WI38 (cell line): Measurements from ENCODE around the gene GLI2.

ENCODE experiments used
- H3K4me3 ChIP-seq: 2 replicates; pipeline ENCODE4 v1.5.1; 2011; ENCODE audit warnings: low read depth, mild to moderate bottlenecking, control low read depth, low read length
- TF ChIP-seq, protein P1 (sequence below): IDR thresholded peaks from 2 replicates; pipeline ENCODE4 v1.5.1; 2012; ENCODE audit warnings: low read depth, mild to moderate bottlenecking, control low read depth, low read length

GLI2 gene

DNA sequence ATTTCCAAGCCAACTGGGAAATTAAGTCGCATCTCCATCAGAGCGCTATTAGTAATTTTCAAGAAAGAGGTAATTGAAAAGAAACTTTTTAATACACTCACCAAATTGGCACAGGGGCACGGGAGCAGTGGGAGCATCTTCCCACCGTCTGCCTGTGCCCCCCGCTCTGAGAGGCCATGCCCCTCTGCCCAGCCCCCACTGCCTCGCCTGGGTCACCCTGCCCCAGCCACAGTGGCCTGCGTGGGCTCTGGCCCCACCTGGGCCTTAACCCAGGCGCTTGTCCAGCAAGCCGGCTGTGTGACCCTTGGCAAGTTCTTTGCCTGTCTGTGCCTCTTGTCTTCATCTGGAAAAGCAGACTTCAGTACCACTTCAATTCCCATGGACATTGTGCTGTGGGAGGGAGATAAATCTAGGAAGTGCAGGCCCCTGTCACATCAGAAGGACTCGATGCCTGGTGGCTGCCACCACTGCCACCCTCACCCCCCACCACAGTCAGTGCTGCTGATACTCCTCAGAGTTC is 31.9 kb downstream of the GLI2 start:
- no peak overlapping the region for H3K4me3 ChIP-seq
- TF ChIP-seq, protein P1, sequence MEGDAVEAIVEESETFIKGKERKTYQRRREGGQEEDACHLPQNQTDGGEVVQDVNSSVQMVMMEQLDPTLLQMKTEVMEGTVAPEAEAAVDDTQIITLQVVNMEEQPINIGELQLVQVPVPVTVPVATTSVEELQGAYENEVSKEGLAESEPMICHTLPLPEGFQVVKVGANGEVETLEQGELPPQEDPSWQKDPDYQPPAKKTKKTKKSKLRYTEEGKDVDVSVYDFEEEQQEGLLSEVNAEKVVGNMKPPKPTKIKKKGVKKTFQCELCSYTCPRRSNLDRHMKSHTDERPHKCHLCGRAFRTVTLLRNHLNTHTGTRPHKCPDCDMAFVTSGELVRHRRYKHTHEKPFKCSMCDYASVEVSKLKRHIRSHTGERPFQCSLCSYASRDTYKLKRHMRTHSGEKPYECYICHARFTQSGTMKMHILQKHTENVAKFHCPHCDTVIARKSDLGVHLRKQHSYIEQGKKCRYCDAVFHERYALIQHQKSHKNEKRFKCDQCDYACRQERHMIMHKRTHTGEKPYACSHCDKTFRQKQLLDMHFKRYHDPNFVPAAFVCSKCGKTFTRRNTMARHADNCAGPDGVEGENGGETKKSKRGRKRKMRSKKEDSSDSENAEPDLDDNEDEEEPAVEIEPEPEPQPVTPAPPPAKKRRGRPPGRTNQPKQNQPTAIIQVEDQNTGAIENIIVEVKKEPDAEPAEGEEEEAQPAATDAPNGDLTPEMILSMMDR = no peak

DNA sequence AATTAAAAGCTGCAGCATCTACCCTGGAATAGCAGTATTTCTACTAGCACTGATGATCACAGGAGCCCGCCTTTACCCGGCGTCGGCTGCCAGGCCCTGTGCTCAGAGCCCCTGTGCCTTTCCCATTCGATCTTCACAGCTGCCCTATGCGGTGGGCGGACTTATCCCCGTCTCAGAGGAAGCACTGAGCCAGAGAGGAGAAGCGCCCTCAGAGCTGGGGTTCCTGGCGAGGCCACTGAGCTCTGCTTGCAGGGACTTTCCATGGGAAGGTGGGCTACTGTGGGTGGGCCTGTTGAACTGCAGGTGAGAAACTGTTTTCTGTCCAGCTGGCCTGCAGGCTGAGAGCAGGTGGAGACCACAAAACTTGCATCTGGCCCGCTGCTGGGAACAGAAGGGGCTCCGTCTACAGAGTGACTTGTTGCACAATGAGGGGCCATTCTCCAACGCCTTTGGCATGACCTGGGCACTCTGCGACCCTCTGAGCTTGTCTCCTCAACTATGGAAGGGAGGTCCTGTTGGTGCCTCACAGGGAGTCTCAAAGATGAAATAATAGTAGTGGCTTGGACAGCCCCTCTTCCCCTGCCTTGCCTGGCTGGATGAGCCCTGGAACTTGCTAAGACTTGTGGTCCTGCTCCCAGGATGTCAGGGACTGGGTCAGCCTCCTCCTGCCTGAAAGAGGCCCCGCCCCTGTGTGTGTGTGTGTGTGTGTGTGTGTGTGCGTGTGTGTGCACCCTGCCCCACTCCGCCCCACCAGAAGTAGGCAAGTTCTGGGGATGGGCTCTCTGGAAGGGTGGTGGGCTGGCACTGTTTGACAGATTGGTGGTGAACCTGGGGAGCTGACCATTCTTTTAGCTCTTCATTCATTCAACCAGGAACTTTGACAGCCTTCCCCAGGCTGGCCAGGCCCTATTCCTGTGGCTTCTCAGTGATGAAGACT is 32.7 kb downstream of the GLI2 start:
- TF ChIP-seq, protein P1 = no peak
- H3K4me3 ChIP-seq = no peak overlapping the region

DNA sequence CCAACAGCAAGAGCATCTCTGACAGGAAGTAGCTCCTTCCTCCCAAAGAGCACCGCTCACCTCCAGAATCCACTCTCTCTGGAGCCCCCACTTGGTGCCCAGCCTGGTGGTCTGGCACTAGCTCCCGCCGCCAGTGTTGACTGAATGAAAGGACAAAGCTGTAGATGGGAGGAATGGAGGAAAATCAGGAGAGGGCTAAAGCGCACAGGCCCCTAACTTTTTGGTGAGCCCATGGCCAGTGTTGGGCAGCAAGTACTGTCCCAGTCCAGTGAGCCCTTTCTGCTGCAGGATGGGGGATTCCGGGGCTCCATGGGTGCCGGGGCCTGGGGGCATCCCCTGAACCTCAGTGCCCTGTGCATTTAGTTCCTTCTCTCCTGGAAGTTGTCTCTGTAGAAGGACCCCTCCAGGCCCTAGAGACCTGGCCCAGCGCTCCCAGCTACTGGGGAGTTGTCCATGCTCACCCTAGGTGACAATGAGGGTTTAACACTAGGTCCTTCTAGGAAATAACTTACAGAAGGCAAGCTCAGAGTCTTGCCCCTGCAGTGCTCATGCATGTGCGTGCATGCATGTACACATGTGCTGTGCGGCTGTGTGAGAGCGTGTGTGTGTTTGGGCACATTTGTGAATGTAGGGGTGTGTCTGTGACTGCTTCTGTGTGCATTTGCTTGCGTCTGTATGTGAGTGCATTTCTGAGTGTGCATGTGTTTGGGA is 33.6 kb downstream of the GLI2 start:
- no peak overlapping the region for H3K4me3 ChIP-seq
- TF ChIP-seq, protein P1 = no peak

DNA sequence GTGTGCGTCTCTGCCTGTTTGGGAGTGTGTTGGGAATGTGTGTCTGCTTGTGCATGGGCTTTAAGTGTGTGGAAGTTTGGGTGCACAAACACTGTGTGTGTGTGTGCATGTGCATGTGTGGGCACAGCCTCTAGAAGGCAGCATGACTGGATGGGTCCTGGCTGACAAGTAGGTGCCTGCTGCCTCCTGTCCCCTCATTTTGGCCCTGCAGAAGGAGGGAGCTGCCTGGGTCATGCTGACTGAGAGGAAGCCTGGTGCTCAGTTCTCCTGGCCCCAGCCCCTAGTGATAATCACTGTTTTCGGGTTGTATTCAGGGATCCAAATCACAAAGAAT is 34.1 kb downstream of the GLI2 start:
- TF ChIP-seq, protein P1 = no peak
- H3K4me3 ChIP-seq = no peak overlapping the region

DNA sequence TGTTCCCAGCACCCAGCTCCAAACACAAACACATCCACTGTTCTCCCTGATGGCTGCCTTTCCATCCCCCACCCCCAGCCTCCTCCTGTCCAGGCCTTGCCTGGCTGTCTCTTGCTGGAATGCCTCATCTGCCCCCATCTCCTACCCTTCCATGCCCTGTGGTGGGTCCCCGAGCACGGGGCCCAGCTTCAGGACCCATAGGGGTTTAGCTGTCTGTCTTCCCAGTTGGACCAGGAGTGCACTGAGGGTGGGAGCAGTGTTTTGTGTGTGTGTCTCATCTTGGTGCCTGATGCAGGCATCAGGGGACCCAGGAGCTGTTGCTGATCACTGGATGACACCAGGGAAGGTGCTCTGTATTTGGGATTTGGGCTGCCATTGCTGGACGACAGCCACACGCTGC is 34.5 kb downstream of the GLI2 start:
- H3K4me3 ChIP-seq = no peak overlapping the region
- TF ChIP-seq, protein P1 = no peak

DNA sequence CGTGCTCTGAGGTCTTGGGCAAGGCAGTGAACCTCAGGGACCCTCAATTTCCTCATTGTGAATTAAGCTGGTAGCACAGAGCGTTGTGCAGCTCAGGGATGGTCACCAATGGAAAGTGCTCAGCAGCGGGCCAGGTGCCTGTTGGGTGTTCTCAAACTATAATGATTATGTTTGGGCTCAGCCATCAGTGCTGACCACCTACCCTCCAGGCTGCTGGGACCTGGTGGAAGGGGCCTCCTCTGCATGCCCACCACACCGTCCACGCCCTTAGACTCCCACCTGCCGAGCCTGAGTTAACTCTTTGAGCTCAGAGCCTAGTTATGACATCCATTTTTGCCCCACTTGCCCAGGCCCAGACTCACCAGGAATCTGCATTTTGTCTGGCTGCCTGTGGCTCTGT is 35.0 kb downstream of the GLI2 start:
- TF ChIP-seq, protein P1 = no peak
- H3K4me3 ChIP-seq = no peak overlapping the region

DNA sequence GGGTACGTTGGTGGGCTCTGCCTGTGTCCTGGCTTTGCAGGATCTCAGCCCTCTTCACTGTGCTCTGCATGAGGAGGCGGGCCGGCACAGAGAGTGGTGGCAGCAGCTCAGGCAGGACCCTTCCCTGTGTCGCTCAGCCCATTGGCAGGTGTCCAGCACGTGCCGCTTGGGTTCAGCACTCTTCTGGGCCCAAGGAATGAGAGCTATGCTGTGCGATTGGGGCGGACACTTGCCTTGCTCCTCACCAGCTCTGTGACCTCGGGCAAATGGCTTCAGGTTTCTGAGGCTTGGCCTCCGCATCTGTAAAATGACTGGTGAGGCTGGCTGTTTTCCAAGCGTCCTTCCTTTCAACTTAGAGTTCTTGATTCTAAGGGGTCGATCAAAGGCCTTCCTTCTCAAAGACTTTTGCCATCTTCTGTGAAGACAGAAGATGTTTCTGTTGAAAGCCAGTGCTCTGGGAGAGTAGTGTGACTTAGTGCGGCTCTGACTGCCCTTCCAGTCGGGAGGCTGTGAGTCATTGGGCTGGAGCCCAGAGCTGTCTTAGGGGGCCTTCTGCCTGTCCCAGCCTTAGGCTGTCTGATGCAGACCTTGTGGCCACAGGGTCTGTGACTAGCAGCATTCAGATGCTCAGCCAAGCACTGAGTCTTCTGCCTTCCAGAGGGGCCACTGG is 35.6 kb downstream of the GLI2 start:
- 0 out of 2 replicates have a peak overlapping the region, but pooled peaks have one; percentile 9 for H3K4me3 ChIP-seq
- TF ChIP-seq, protein P1 = no peak
